Muscle of back (tissue), 11 donors: ENCODE measurements around the gene ATP5MC2. TPM values are rescaled to one million over a fixed set of nuclear protein-coding genes. Genes with fewer than 3 reads are reported as not detected.

Experiments
- DNase-seq, 3 donors: peaks; one replicate each; pipeline versions ENCODE4 v3.0.0 to v3.0.0-alpha.2; 2013
- polyA plus RNA-seq, 10 donors: library from polyadenylated mRNA; unstranded; fragments of 120-200 nt; gene quantifications; one replicate each; pipeline ENCODE4 v1.2.1, GENCODE V29; 2013; ENCODE audit not compliant: insufficient read length in 10 of 10

Gene ATP5MC2
- polyA plus RNA-seq, 10 donors = 605 to 778 (median 729) TPM

DNA sequence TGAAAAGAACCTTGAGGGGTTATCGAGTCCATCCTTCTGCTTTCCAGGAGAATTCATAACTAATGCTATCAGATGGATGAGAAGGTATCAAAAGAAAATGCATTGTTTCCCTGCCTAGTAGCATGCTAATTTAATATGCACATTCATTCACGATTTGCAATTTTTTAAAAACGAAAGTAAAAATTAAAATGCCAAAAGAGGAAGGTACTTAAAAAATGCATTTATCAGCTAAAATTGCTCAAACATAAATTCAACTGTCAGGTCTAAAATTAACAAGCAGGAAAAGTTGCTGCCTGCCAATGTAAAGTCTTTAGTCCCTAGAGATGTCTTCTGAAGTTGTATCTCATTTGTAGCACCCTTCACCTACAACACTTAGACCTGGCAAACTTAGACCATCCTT lies 57.6 kb downstream of the ATP5MC2 start:
- DNase-seq = peak in 1 of 3 donors; percentile 31

DNA sequence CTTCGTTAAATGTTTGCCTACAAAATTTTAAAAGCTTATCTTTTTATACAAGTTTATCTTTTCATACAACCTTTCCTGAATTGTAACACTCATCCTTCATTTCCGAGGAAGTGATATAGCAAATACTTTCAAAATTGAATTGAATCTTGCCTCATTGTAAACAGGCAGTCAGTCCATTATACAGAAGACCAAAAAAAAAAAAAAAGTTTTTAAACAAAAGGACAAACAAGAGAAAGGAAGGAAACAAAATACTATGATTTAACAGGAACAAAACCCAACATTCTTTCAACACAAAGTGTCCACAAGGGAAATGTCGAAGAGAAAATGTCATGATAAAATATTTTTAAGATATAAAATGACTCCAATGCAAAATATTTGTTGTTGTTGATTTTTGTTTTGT lies 58.2 kb downstream of the ATP5MC2 start:
- no peak for DNase-seq

DNA sequence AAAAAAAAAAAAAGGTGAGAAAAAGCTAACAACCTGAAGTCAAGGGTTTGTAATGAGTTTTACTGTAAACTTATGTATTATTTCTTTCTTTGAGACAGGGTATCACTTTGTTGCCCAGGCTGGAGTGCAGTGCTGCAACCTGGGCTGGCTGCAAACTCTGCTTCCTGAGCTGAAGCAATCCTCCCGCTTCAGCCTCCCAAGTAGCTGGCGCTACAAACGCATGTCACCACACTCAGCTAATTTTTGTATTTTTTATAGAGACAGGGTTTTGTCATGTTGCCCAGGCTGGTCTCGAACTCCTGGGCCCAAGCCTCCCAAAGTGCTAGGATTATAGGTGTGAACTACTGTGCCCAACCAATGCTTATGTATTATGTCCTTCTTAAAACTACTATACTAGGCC lies 58.9 kb downstream of the ATP5MC2 start:
- DNase-seq = no peak

Other genes with a start within 250 kb of the ATP5MC2 start
- gene PRR13, start 234.3 kb downstream of the ATP5MC2 start, polyA plus RNA-seq = 10 to 100 TPM; 39.2 to 58.4 (median 49.0) TPM
- gene PCBP2, start 224.0 kb downstream of the ATP5MC2 start, polyA plus RNA-seq = 100 to 1,000 TPM; 505 to 651 (median 595) TPM
- gene MAP3K12, start 176.6 kb downstream of the ATP5MC2 start, polyA plus RNA-seq = 10 to 100 TPM; 10.1 to 25.7 (median 13.5) TPM
- 10 to 100 TPM; 18.7 to 30.2 (median 22.3) TPM for gene TARBP2, start 174.8 kb downstream of the ATP5MC2 start, polyA plus RNA-seq
- gene NPFF, start 168.6 kb downstream of the ATP5MC2 start, polyA plus RNA-seq = 1 to 10 TPM in 3 of 10 donors, under 1 TPM in 2, not detected in 5; 0.28 to 1.7 (median 1.0) TPM
- 10 to 100 TPM; 36.2 to 61.9 (median 49.5) TPM for gene ATF7, start 49.7 kb downstream of the ATP5MC2 start, polyA plus RNA-seq
- gene CALCOCO1, start 51.4 kb upstream of the ATP5MC2 start, polyA plus RNA-seq = 10 to 100 TPM; 63.6 to 99.1 (median 79.6) TPM
- not detected for gene CISTR, start 75.9 kb upstream of the ATP5MC2 start, polyA plus RNA-seq